ENCODE data around the gene PTK7. TPM values are rescaled to one million over a fixed set of nuclear protein-coding genes. Genes with fewer than 3 reads are reported as not detected.
A peak's percentile ranks its signal among the peaks of the same experiment; 100 is the strongest.

The PTK7 gene
- total RNA-seq, 2 experiments from 2014 or later: 13.0 to 18.5 TPM

DNA sequence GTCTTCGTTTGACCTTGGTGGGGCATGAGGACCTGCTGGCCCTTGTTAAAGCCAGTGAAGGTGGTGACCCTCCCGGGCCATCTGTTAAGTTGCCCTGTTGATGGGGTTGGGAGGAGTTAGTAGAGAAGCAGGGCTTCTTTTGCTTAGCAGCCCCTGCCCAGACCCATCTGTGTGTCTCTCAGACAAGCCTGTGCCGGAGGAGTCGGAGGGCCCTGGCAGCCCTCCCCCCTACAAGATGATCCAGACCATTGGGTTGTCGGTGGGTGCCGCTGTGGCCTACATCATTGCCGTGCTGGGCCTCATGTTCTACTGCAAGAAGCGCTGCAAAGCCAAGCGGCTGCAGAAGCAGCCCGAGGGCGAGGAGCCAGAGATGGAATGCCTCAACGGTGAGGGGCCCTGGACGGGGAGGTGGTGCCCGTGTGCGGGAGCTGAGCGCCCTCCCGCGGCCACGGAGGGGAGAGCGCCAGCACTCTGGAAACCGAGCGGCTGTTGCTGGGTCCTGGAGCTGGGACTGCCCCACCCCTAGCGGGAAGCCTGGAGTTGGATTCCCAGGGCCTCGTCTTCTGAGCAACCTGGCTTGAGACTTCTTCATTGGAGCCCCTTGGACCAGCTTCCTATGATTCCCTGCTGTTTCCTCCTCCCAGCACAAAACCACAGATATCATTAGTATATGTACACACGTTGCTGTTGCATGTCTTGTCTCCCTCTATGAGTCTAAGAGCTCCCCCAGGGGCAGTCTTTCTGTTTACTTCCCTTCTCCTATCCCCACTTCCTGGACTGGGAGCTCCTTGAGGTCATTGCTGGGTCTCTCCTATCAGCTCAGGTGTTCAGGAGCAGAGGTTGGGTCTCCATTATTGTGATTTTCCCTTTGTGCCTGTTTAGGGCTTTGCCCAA lies 67.4 kb downstream of the PTK7 start:
- CTCF ChIA-PET (ENCODE audit: unreplicated experiment): interaction anchor here (0.5 to 1.5 kb wide), 7 partner anchors 17 to 284 kb away, joined by 3 to 4 read pairs (median 4); partner anchors contain the start of genes ABCC10, KLHDC3 and PPP2R5D
- Histone ChIP-seq H3K4me3 (ENCODE audit: low read depth, low read length, poor library complexity, severe bottlenecking) (no peak overlapping the region), H2AFZ (ENCODE audit: low read length) (peak overlapping the region; percentile 50), H4K20me1 (ENCODE audit: insufficient read depth, low read length) (no peaks in the 10 kb centered on the region), H3K9me3 (ENCODE audit: low read length) (no peaks in the 10 kb centered on the region), H3K27ac (ENCODE audit: low read depth, low read length, poor library complexity, severe bottlenecking) (no peak overlapping the region), H3K79me2 (ENCODE audit: insufficient read depth, low read depth, low read length) (no peaks in the 10 kb centered on the region), H3K36me3 (ENCODE audit: insufficient read depth, low read length) (no peaks in the 10 kb centered on the region), H3K4me2 (ENCODE audit: low read length) (peak overlapping the region; percentile 25; the same call in 1 of the 2 replicates), H3K4me1 (ENCODE audit: insufficient read depth, low read length, poor library complexity, severe bottlenecking) (peaks cover 19% of the 10 kb centered on the region), H3K9me2 (ENCODE audit: insufficient read depth, low read length) (no peaks in the 10 kb centered on the region)
- no TSS peak for BruUV-seq (replicated peaks)
- intact Hi-C loops (cut with micrococcal nuclease; ENCODE audit: unreplicated experiment): loop anchor here (1.0 kb wide), 3 partner anchors 73 to 242 kb away; no protein-coding TSS in a partner anchor
- no peak for TF ChIP-seq EZH2phosphoT487 (IDR thresholded peaks at IDR 0.05; ENCODE audit: borderline replicate concordance, low read depth, low read length)
- TF ChIP-seq, protein P1, sequence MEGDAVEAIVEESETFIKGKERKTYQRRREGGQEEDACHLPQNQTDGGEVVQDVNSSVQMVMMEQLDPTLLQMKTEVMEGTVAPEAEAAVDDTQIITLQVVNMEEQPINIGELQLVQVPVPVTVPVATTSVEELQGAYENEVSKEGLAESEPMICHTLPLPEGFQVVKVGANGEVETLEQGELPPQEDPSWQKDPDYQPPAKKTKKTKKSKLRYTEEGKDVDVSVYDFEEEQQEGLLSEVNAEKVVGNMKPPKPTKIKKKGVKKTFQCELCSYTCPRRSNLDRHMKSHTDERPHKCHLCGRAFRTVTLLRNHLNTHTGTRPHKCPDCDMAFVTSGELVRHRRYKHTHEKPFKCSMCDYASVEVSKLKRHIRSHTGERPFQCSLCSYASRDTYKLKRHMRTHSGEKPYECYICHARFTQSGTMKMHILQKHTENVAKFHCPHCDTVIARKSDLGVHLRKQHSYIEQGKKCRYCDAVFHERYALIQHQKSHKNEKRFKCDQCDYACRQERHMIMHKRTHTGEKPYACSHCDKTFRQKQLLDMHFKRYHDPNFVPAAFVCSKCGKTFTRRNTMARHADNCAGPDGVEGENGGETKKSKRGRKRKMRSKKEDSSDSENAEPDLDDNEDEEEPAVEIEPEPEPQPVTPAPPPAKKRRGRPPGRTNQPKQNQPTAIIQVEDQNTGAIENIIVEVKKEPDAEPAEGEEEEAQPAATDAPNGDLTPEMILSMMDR (conservative IDR thresholded peaks at IDR 0.05; ENCODE audit: low read length): peak; percentile 96
- DNase-seq (ENCODE audit: low spot score): peak; percentile 81
- POLR2A ChIA-PET: interaction anchor here (0.6 to 1.4 kb wide), 5 partner anchors 15 to 338 kb away, joined by 3 read pairs; no protein-coding TSS in a partner anchor

DNA sequence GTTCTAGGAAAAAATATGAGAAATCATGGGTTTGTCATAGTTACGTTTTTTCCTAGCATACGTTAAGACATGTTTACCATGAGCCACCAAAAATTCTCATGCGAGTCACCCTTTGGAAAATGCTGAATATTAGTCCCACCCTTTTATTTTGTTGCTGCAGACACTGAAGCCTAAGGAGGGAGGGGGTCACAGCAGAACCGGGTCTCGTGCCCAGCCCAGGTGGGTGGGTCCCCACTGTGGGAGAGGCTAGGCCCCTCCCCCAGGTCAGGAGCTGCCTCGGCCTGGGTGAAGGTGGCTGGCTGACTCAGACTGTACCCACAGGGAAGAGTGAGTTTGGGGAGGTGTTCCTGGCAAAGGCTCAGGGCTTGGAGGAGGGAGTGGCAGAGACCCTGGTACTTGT lies 68.8 kb downstream of the PTK7 start:
- BruUV-seq (replicated peaks): no TSS peak
- Histone ChIP-seq H3K79me2 (ENCODE audit: insufficient read depth, low read depth, low read length) (no peaks in the 10 kb centered on the region), H3K9me3 (ENCODE audit: low read length) (no peaks in the 10 kb centered on the region), H3K36me3 (ENCODE audit: insufficient read depth, low read length) (no peaks in the 10 kb centered on the region), H4K20me1 (ENCODE audit: insufficient read depth, low read length) (no peaks in the 10 kb centered on the region), H3K4me3 (ENCODE audit: low read depth, low read length, poor library complexity, severe bottlenecking) (no peak overlapping the region), H3K9me2 (ENCODE audit: insufficient read depth, low read length) (no peaks in the 10 kb centered on the region), H2AFZ (ENCODE audit: low read length) (no peak overlapping the region), H3K4me1 (ENCODE audit: insufficient read depth, low read length, poor library complexity, severe bottlenecking) (peaks cover 19% of the 10 kb centered on the region), H3K27ac (ENCODE audit: low read depth, low read length, poor library complexity, severe bottlenecking) (no peak overlapping the region), H3K4me2 (ENCODE audit: low read length) (no peak overlapping the region)
- ChIA-PET CTCF (ENCODE audit: unreplicated experiment) (no interaction called here), POLR2A (no interaction called here)
- DNase-seq (ENCODE audit: low spot score): no peak
- intact Hi-C loops (cut with micrococcal nuclease; ENCODE audit: unreplicated experiment): no loop called here
- TF ChIP-seq EZH2phosphoT487 (IDR thresholded peaks at IDR 0.05; ENCODE audit: borderline replicate concordance, low read depth, low read length): no peak
- TF ChIP-seq, protein P1 (conservative IDR thresholded peaks at IDR 0.05; ENCODE audit: low read length): no peak

DNA sequence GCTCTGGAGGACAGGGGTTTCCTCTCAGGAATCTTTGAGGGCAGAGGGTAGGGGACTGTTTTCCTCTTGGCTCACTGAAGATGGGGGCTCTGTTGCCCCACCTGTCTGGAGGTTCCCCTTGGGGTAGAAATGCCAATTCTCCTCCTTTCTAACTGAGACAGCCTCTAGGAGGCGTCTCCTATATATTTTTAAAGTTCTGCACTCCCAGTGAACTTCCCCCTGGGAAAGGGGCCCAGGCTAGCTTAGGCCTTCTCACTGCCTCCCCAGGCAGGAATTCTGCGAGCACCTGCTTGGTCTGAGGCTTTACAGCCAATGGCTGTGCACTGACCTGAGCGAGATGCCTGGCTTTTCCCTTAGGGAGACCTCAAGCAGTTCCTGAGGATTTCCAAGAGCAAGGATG lies 70.1 kb downstream of the PTK7 start:
- Histone ChIP-seq H2AFZ (ENCODE audit: low read length) (no peak overlapping the region), H3K4me3 (ENCODE audit: low read depth, low read length, poor library complexity, severe bottlenecking) (no peak overlapping the region), H3K79me2 (ENCODE audit: insufficient read depth, low read depth, low read length) (no peaks in the 10 kb centered on the region), H3K4me1 (ENCODE audit: insufficient read depth, low read length, poor library complexity, severe bottlenecking) (peaks cover 19% of the 10 kb centered on the region), H3K9me3 (ENCODE audit: low read length) (no peaks in the 10 kb centered on the region), H4K20me1 (ENCODE audit: insufficient read depth, low read length) (no peaks in the 10 kb centered on the region), H3K27ac (ENCODE audit: low read depth, low read length, poor library complexity, severe bottlenecking) (no peak overlapping the region), H3K4me2 (ENCODE audit: low read length) (no peak overlapping the region), H3K36me3 (ENCODE audit: insufficient read depth, low read length) (no peaks in the 10 kb centered on the region), H3K9me2 (ENCODE audit: insufficient read depth, low read length) (no peaks in the 10 kb centered on the region)
- ChIA-PET POLR2A (no interaction called here), CTCF (ENCODE audit: unreplicated experiment) (no interaction called here)
- intact Hi-C loops (cut with micrococcal nuclease; ENCODE audit: unreplicated experiment): no loop called here
- BruUV-seq (replicated peaks): no TSS peak
- no peak for TF ChIP-seq EZH2phosphoT487 (IDR thresholded peaks at IDR 0.05; ENCODE audit: borderline replicate concordance, low read depth, low read length)
- TF ChIP-seq, protein P1 (conservative IDR thresholded peaks at IDR 0.05; ENCODE audit: low read length): peak; percentile 28; the same call in 1 of the 2 replicates
- no peak for DNase-seq (ENCODE audit: low spot score)

Data from OCI-LY7 (cell line).